ENCODE measurements around the gene MTA3. TPM values are rescaled to one million over a fixed set of nuclear protein-coding genes. Genes with fewer than 3 reads are reported as not detected.

MTA3 gene
- total RNA-seq, 1 experiment from 2014 or later: 57.1 TPM

DNA sequence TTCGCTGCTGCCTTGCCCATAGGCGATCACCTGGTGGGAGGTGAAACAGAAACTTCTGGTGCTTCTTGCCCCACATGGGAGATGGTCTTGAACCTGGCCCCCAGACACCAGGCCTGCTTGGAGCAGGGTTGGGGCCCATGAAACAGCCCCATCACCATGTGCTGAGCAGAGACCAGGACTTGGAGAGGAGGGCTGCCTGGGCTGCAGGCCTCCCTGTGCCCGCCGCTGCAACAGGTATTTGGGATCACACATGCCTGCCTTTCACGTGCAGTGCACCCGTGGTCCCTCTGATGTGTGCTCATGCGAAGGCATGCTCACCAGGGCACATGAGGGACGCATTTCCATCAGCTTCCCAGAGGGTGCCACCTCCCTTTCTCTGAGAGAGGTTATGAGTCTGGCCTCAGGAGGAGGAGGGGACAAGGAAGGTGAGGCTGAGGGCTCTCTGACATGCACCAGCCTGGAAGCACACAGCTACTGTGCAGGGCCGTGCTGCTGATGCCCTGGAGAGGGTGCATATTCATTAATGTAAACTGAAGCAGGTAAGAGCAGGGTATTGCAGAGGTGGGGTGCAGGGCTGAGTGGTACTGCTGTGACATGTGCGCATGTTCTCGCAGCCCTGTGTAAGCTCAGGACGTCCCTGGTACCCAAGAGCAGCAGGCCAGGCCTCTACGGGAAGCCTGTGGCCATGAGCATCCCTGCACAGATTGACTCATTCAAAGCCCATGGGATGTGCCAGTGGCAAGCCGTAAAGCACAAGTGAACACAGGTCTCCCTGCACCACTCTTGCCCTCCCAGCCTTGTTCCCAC, 199.7 kb downstream of the MTA3 start:
- intact Hi-C loops (cut with micrococcal nuclease; ENCODE audit: unreplicated experiment): no loop called here
- ChIA-PET CTCF (no interaction called here), POLR2A (ENCODE audit: low non-redundant PET) (no interaction called here)
- no TSS peak for BruUV-seq (replicated peaks)
- no peaks in the 10 kb centered on the region for H3K9me3 ChIP-seq (ENCODE audit: low read depth, low read length, poor library complexity, severe bottlenecking)
- no peaks in the 10 kb centered on the region for H3K36me3 ChIP-seq (ENCODE audit: insufficient read depth, low read length, poor library complexity, severe bottlenecking)
- no peaks in the 10 kb centered on the region for H3K4me1 ChIP-seq (ENCODE audit: insufficient read depth, low read length, poor library complexity, severe bottlenecking)
- TF ChIP-seq, protein P1, sequence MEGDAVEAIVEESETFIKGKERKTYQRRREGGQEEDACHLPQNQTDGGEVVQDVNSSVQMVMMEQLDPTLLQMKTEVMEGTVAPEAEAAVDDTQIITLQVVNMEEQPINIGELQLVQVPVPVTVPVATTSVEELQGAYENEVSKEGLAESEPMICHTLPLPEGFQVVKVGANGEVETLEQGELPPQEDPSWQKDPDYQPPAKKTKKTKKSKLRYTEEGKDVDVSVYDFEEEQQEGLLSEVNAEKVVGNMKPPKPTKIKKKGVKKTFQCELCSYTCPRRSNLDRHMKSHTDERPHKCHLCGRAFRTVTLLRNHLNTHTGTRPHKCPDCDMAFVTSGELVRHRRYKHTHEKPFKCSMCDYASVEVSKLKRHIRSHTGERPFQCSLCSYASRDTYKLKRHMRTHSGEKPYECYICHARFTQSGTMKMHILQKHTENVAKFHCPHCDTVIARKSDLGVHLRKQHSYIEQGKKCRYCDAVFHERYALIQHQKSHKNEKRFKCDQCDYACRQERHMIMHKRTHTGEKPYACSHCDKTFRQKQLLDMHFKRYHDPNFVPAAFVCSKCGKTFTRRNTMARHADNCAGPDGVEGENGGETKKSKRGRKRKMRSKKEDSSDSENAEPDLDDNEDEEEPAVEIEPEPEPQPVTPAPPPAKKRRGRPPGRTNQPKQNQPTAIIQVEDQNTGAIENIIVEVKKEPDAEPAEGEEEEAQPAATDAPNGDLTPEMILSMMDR (conservative IDR thresholded peaks at IDR 0.05; ENCODE audit: low read depth, low read length): no peak
- no peak for TF ChIP-seq EZH2 (IDR thresholded peaks at IDR 0.05; ENCODE audit: borderline replicate concordance, low read depth, low read length, poor library complexity, severe bottlenecking)
- no peaks in the 10 kb centered on the region for H3K27me3 ChIP-seq (replicated peaks; ENCODE audit: insufficient read depth, low read depth, low read length, poor library complexity)
- H3K4me3 ChIP-seq (ENCODE audit: low read depth, low read length, poor library complexity, severe bottlenecking): no peak overlapping the region
- no peak overlapping the region for H3K27ac ChIP-seq (ENCODE audit: low read depth, low read length, poor library complexity, severe bottlenecking)
- no peak for DNase-seq (ENCODE audit: low spot score)

DNA sequence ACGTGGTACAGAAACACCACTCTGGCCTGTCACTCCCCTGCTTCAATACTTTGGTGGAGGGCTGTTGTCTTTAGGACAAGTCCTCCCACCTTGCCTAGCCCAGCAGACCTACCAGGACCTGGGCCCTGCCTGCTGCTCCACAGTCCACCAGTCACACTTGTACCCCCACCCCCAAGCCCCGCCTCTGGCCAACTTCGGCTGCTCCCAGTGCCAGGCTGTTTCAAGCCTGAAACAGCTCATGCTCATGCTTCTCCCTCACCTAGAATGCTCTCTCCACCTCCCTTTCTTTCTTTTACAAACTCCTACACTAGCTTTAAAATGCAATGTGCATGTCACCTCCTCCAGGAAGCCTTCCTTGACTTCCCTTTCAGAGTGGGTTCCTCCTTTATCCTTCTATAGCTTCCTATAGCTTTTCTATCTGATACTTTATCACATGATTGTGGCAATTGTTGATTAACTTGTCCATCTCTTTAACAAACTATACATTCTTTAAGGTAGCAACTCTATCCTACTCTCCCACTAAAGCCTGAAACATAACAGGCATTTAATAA, 200.3 kb downstream of the MTA3 start:
- no peak for DNase-seq (ENCODE audit: low spot score)
- no peaks in the 10 kb centered on the region for H3K27me3 ChIP-seq (replicated peaks; ENCODE audit: insufficient read depth, low read depth, low read length, poor library complexity)
- POLR2A ChIA-PET (ENCODE audit: low non-redundant PET): no interaction called here
- CTCF ChIA-PET: no interaction called here
- TF ChIP-seq, protein P1 (conservative IDR thresholded peaks at IDR 0.05; ENCODE audit: low read depth, low read length): no peak
- no peak for TF ChIP-seq EZH2 (IDR thresholded peaks at IDR 0.05; ENCODE audit: borderline replicate concordance, low read depth, low read length, poor library complexity, severe bottlenecking)
- H3K9me3 ChIP-seq (ENCODE audit: low read depth, low read length, poor library complexity, severe bottlenecking): no peaks in the 10 kb centered on the region
- H3K4me1 ChIP-seq (ENCODE audit: insufficient read depth, low read length, poor library complexity, severe bottlenecking): no peaks in the 10 kb centered on the region
- intact Hi-C loops (cut with micrococcal nuclease; ENCODE audit: unreplicated experiment): no loop called here
- no peak overlapping the region for H3K4me3 ChIP-seq (ENCODE audit: low read depth, low read length, poor library complexity, severe bottlenecking)
- H3K36me3 ChIP-seq (ENCODE audit: insufficient read depth, low read length, poor library complexity, severe bottlenecking): no peaks in the 10 kb centered on the region
- H3K27ac ChIP-seq (ENCODE audit: low read depth, low read length, poor library complexity, severe bottlenecking): no peak overlapping the region
- BruUV-seq (replicated peaks): no TSS peak

DNA sequence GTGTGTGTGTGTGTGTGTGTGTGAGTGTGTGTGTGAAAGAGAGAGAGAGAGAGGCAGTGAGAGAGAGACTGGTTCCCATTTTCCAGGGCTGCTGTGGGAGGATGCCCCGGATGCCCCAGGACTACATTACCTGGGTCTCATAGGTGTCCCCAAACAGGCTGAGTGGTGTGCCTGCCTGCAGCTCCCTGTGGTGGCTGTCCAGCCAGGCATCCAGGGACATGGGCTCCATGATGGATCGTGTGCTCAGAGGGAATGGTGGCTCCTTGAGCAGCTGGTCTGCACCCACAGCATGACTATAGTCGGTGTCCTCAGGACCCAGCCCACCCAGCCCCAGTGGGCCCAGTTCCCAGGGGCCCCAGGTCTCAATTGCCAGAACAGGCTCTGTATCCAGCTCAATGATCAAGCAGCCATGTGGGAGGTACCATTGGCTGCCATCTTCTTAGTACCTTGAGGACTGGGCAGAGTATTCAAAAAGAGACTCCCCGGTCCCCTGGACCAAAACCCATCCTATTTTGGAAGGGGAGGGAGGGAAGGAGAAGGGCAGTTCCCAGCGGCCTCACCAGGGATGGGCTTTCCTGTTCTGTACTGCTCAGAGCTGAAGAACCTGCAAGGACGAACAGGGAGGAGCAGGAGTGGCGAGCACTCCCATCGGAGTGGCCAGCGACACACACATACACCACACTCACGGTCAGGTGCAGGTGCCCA, 201.3 kb downstream of the MTA3 start:
- BruUV-seq (replicated peaks): no TSS peak
- no peaks in the 10 kb centered on the region for H3K9me3 ChIP-seq (ENCODE audit: low read depth, low read length, poor library complexity, severe bottlenecking)
- intact Hi-C loops (cut with micrococcal nuclease; ENCODE audit: unreplicated experiment): no loop called here
- ChIA-PET POLR2A (ENCODE audit: low non-redundant PET) (interaction anchor here (0.6 kb wide), 1 partner anchor 32 kb away, joined by 3 read pairs; no protein-coding TSS in a partner anchor), CTCF (no interaction called here)
- no peaks in the 10 kb centered on the region for H3K27me3 ChIP-seq (replicated peaks; ENCODE audit: insufficient read depth, low read depth, low read length, poor library complexity)
- TF ChIP-seq, protein P1 (conservative IDR thresholded peaks at IDR 0.05; ENCODE audit: low read depth, low read length): no peak
- TF ChIP-seq EZH2 (IDR thresholded peaks at IDR 0.05; ENCODE audit: borderline replicate concordance, low read depth, low read length, poor library complexity, severe bottlenecking): no peak
- DNase-seq (ENCODE audit: low spot score): no peak
- H3K36me3 ChIP-seq (ENCODE audit: insufficient read depth, low read length, poor library complexity, severe bottlenecking): no peaks in the 10 kb centered on the region
- H3K4me3 ChIP-seq (ENCODE audit: low read depth, low read length, poor library complexity, severe bottlenecking): no peak overlapping the region
- H3K27ac ChIP-seq (ENCODE audit: low read depth, low read length, poor library complexity, severe bottlenecking): no peak overlapping the region
- no peaks in the 10 kb centered on the region for H3K4me1 ChIP-seq (ENCODE audit: insufficient read depth, low read length, poor library complexity, severe bottlenecking)

Data from A673 (cell line).